Activated T-cell treated with anti-CD3 and anti-CD28 coated beads for 48 hours (primary cell): Measurements from ENCODE around the gene NAPB.
"Not testable (repeated sequence)": the region's sequence is repeated elsewhere in the genome, so short reads cannot be mapped to it uniquely, and the experiment has no call there.

Experiments used
- DNase-seq: peaks from one replicate; pipeline ENCODE4 v3.0.0-alpha.2; 2020; ENCODE audit warnings: low read depth

The NAPB gene

GRCh38 chr20:23367770-23368169, 53.5 kb downstream of the NAPB start:
- no peak for DNase-seq

- DNase-seq: no peak
Measured at GRCh38 chr20:23366384-23366783, 54.9 kb downstream of the NAPB start.

DNA sequence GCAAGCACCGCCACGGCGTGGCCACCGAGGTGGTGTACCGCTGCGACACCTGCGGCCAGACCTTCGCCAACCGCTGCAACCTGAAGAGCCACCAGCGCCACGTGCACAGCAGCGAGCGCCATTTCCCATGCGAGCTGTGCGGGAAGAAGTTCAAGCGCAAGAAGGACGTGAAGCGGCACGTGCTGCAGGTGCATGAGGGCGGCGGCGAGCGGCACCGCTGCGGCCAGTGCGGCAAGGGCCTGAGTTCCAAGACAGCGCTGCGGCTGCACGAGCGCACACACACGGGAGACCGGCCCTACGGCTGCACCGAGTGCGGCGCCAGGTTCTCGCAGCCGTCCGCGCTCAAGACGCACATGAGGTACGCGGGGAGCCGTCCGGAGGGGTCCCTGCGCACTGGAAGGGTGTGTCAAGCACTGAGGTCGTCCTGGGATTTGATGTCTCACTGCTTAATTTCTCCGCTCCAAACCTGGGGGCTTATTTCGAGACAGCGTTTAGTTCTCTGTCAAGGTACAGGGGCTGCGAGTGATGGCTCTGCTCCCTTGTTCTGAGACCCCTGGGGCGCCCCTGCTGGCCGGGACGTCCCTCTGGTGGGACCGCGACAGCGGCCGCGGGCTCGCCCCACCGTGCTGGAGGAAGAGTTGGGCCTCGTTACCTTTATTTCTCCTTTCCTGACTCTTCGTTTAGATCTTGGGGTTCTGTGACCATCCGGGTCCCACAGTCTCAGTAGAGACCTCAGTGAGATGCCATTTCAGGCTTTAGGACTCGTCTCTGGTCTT, 55.7 kb downstream of the NAPB start:
- DNase-seq: no peak

DNA sequence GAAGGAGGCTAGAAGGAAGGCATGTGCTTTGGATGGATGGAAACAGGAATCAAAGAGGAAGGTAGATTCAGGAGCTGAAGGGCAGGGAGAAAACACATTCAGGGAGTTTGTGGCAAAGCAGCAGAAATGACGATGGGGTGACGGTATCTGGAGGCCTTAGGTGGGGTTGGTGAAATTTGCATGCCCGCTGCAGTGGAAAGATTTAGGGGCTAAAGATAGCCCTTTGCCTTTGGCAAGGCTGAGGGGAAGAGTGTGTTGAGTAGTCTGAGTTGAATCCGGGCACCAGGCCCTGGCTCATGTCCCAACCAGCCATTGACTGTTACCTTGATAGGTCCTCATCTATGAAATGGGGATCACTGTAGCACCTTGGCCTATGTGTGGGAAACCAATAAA, 58.0 kb downstream of the NAPB start:
- no peak for DNase-seq

DNA sequence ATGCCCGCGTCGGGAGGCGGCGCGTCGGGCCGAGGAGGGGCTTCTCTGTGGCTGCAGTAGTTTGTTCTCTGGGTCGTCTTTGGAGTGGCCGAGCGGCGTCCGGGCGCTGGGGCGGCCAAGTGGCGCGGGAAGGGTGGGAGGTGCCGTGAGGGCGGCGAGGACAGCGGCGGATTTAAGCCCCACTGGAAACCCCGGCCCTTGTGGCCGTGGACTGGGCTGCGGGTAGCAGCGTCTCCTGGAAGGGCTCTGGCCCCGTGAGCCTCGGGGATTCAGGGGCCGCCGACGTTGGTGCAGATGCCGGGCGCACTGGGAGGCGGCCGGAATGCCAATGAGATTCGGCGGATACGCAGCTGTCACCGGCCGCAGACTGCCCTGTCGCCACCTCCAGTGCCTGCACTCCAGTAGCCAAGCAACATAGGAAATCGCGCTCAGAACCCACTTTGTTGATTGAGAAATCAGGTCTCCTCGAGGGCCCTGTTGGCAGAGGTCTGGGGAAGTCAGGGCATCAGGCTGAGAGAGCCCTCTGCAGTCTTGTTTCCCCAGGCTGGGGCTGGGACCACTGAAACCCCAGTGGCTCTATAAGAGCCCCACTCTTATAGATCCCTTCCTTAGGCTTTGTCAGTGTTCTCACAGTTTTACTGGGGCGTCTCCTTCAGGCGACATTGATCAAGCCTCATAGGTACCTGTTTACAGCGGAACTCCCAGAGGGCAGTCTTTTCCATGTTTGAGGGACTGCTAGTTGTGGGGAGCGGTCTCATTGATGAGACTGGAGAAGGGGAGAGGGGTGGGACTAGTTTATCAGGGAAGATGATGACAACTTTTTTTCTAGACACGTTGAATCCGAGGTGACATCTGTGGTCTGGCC, 58.7 kb downstream of the NAPB start:
- DNase-seq: no peak

DNA sequence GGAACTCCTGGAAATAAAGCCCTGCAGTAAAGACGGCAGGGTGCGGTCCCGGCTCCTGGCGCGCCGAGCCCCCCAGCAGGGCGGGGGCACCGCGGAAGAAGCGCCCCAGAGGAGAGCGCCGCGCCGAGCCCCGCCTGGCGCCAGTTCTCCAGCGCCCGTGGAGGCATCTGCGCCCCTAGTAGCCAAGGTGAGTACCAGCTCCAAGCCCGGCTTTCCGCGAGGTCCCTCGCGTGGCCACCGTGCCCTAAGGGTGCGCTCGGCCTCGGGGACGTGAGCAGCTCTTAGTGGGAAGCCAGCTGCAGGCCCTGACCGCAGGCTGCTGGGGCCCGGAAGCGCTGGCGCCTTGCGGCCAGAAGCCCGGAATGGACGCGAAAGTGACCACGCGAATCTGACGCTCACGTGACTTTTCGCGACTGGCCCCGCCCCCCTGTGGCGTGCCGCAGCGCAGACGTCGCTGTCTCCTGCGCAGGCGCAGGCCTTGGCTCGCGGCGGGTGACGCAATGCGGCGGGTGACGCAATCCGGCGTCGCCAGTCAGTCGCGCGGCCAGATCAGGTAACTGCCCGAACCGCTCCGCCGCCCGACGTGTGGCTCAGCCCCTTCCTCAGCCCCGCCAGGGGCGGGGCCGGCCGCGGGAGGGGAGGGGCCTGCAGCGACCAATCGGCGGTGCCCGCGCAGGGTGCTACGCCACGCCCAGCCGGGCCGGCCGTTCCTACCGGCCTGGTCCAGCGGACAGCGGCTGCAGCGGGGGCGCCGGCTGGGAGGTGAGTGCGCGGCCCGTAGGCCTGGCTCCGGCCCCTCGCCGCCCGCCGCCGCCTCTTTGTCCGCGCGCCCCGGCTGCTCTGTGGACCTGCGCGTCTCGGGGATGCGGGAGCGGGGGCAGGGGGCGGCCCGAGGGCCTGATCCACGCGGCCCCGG, 59.6 kb downstream of the NAPB start, which contains the start of gene GZF1:
GZF1 (plus strand) TSS at position 707 of the 916 bp plus-strand sequence. CDS start 2,202 bp downstream, outside the sequence.
- DNase-seq: peak; percentile 99

GRCh38 chr20:23361119-23361475, 60.2 kb downstream of the NAPB start:
- no peak for DNase-seq

DNA sequence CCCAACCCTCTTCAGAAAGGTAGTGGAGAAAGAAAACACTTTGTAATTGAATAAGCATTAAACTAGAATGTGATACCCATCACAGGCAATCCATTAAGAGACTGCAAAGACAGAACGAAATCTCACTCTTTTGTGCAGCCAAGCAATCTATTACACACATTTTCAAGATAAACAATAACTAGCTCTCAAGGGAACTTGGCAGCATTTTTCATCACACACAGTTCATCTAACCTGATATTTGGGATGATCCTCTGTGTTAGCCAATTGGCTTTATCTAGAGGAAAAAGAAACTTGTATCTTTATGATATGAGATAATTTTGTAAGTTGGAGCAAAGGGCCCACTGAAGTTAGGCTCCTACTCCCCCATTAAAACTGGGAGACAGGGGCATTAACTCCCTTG, 60.8 kb downstream of the NAPB start:
- no peak for DNase-seq

- DNase-seq: no peak
Measured at GRCh38 chr20:23358923-23359593, 62.2 kb downstream of the NAPB start.

DNA sequence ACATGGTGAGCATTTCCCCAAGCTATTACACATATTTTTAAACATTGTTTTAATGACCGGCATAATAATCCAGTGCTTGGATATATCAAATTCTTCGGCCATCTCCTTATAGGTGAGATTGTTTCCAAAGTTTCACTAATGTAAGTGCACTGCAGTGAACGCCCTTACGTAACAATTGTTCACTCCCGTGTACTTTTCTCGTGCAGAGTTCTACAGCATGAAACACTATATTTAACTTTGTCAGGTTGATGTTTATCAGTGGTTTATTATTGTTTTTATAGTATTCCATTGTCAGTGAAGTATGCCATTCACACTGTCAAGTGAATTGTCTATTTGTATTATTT, 62.8 kb downstream of the NAPB start:
- no peak for DNase-seq

DNA sequence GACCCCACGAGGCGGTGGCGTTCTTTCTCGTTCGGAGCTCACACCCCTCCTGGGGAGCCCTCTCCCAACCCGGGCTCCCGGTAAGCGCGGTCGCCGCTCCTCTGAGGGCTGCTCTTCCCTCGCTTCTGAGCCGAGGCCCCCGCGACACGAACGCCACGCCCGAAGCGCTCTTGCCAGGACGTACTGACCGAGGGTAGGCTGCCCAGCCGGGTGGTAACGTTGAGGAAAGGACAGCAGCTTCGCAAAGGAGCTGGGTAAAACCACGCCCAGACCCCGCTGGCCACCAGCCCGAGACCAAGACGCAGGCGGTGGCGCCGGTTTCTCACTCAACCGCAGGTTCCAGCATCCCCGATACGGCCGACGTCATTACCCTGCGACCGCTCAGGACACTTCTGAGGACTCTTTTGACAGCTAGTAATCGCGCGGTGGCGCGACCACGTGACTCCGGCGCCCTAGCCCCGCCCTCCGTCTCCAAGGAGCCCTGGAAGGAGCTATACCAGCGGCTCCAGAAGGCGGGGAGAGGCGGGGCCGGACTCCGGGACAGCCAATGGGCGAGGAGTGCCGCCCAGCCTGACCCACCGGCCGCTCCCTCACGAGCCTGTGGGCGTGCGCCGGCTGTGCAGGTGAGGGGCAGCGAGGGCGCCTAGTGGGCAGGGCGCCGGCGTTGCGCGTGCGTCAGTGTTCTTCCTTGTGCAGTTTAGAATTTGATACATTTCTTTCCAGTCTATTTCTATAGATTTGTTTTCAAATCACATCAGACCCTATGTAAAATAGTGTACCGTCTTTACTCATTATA, 63.3 kb downstream of the NAPB start:
- DNase-seq: peak; percentile 99

- DNase-seq: no peak
Measured at GRCh38 chr20:23356203-23356602, 65.1 kb downstream of the NAPB start.

DNA sequence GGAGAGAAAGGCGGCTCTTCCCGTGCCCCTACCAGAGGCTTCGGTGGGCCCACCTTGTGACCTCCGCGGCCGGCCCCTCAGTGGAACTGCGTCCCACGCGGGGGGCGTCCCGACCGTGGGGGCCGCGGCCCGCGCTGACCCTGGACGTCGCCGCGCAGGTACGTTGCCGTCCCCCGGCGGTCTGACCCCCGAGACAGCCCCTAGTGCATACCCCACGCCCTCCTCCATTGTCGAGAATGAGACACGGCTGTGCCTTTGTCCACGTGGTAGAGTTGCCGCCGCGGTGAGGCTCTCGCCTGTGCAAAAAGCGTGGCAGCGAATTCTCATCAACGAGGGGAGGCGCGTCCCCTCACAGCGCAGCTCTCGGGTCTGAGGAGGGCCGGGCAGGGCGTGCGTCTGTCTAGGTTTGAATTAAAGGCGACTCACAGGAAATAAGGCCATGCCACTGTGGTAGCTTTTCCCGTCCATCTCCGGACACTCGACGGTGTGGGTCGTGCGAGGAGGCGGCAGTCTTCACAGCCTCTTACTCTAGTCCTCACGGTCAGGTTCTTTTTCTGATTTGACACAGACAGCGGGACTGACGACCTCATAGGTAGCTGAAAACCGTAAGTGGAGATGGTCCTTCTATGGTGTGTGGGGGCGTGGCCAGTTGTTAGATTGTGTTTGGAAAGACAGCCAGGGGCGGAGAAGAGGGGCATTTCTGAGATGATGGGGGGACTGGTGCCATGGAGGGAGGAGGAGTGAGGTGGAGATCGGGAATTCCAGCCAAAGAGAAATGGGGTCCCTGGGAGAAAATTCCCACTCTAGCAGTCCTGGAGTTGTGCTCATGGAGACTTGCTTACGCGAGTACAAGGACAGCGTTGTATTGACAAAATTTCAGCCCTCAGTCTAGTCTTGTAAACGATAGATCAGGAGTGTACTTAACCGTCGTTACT, 70.1 kb downstream of the NAPB start:
- peak; percentile 46 for DNase-seq

DNA sequence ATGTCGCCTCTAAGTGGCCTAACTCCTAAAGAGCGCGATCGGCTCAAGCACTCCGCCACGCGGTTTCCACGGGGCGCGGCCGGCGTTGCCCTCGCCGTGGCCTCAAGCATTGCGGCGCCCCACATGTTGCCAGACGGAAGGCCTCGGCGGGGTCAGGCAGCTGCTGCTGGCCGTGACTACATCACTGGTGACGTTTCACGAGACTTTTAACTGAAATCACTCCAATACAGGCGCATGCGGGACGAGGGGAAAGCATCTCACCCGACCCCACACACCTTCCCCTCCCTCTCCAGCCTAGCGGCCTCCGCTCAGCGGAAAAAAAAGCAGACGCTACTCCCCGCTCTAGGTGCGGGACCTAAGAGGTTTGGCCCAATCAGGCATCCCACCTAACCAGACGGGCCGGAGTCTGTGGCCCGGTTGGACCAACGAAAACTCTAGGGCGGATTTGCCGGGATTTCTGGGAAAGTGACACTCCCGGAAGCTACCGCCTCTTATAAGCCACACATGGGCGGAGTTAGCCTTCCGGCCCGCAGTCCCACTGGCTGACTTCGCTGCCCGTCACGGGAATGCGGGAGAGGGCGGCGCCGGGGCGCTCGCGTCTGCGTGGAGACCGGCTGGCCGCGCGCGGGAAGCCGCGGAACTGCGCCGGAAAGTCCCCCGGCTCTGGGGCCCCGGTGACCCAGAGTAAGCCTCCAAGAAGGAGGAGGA, 70.9 kb downstream of the NAPB start, which contains the start of gene NXT1:
NXT1 (plus strand) TSS at position 596 of the 708 bp plus-strand sequence. CDS start 3,251 bp downstream, outside the sequence.
- DNase-seq: peak; percentile 93

GRCh38 chr20:23349338-23350195, 71.7 kb downstream of the NAPB start:
- no peak for DNase-seq

DNA sequence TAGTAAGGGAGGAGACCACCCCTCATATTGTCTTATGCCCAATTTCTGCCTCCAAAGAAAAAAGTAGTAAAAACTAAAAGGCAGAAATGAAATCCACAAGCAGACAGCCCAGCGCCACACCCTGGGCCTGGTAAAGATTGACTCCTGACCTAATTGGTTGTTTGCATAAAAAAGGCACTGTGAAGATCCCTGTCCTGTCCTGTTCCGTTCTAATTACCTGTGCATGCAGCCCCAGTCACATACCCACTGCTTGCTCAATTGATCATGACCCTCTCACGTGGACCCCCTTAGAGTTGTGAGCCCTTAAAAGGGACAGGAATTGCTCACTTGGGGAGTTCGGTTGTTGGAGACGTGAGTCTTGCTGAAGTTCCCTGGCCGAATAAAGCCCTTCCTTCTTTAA, 72.8 kb downstream of the NAPB start:
- DNase-seq: not testable (repeated sequence)

GRCh38 chr20:23347791-23348190, 73.5 kb downstream of the NAPB start:
- no peak for DNase-seq

GRCh38 chr20:23346002-23346401, 75.3 kb downstream of the NAPB start:
- no peak for DNase-seq
